Adipocyte (in vitro differentiated cells): ENCODE data around the gene DCD.
"Not testable (repeated sequence)": the region's sequence is repeated elsewhere in the genome, so short reads cannot be mapped to it uniquely, and the experiment has no call there.

Experiments
- DNase-seq: peaks from one replicate; pipeline ENCODE4 v3.0.0-alpha.2; 2015; ENCODE audit warnings: low read depth
- H3K27me3 ChIP-seq: replicated peaks from 2 replicates; pipeline ENCODE4 v1.7.0; 2013; ENCODE audit warnings: mild to moderate bottlenecking, low read length, moderate library complexity; ENCODE audit not compliant: control insufficient read depth, insufficient read depth
- H3K36me3 ChIP-seq: 2 replicates; pipeline ENCODE4 v1.7.0; 2013; ENCODE audit warnings: low read length, mild to moderate bottlenecking, moderate library complexity; ENCODE audit not compliant: control insufficient read depth, insufficient read depth, severe bottlenecking
- H3K4me1 ChIP-seq: 2 replicates; pipeline ENCODE4 v1.7.0; 2013; ENCODE audit warnings: mild to moderate bottlenecking, low read length, moderate library complexity; ENCODE audit not compliant: control insufficient read depth, insufficient read depth
- H3K4me3 ChIP-seq: 2 replicates; pipeline ENCODE4 v1.7.0; 2013; ENCODE audit warnings: mild to moderate bottlenecking, low read length, moderate library complexity
- H3K9ac ChIP-seq: 2 replicates; pipeline ENCODE4 v1.7.0; 2013; ENCODE audit warnings: mild to moderate bottlenecking, low read length, moderate library complexity
- H3K9me3 ChIP-seq: 2 replicates; pipeline ENCODE4 v1.7.0; 2013; ENCODE audit warnings: mild to moderate bottlenecking, low read length, moderate library complexity; ENCODE audit not compliant: control insufficient read depth

Gene DCD

GRCh38 chr12:54650889-54651288 lies 2.7 kb upstream of the DCD start:
- no peaks in the 10 kb centered on the region for H3K36me3 ChIP-seq
- no peak for DNase-seq
- no peaks in the 10 kb centered on the region for H3K9me3 ChIP-seq
- H3K27me3 ChIP-seq, result peaks cover 55% of the 10 kb centered on the region
- no peak overlapping the region for H3K4me3 ChIP-seq
- H3K9ac ChIP-seq, result no peak overlapping the region
- H3K4me1 ChIP-seq, result no peaks in the 10 kb centered on the region

GRCh38 chr12:54650409-54650808 lies 2.2 kb upstream of the DCD start:
- no peak overlapping the region for H3K4me3 ChIP-seq
- H3K4me1 ChIP-seq, result no peaks in the 10 kb centered on the region
- no peak overlapping the region for H3K9ac ChIP-seq
- no peak for DNase-seq
- H3K36me3 ChIP-seq, result no peaks in the 10 kb centered on the region
- H3K9me3 ChIP-seq, result no peaks in the 10 kb centered on the region
- peaks cover 56% of the 10 kb centered on the region for H3K27me3 ChIP-seq

- peaks cover 54% of the 10 kb centered on the region for H3K27me3 ChIP-seq
- no peaks in the 10 kb centered on the region for H3K4me1 ChIP-seq
- H3K9me3 ChIP-seq, result no peaks in the 10 kb centered on the region
- H3K36me3 ChIP-seq, result no peaks in the 10 kb centered on the region
- H3K9ac ChIP-seq, result no peak overlapping the region
- H3K4me3 ChIP-seq, result no peak overlapping the region
- DNase-seq, result no peak
Observed at GRCh38 chr12:54649825-54650224, 1.7 kb upstream of the DCD start.

- Histone ChIP-seq H3K9me3 (peaks cover 3% of the 10 kb centered on the region), H3K9ac (no peak overlapping the region), H3K36me3 (no peaks in the 10 kb centered on the region), H3K4me3 (no peak overlapping the region), H3K27me3 (peaks cover 34% of the 10 kb centered on the region), H3K4me1 (no peaks in the 10 kb centered on the region)
- DNase-seq, result no peak
Observed at GRCh38 chr12:54641554-54641953, 6.6 kb downstream of the DCD start.

GRCh38 chr12:54641089-54641488 lies 7.1 kb downstream of the DCD start:
- DNase-seq, result no peak
- Histone ChIP-seq H3K9me3 (peaks cover 3% of the 10 kb centered on the region), H3K4me1 (no peaks in the 10 kb centered on the region), H3K4me3 (no peak overlapping the region), H3K27me3 (peaks cover 34% of the 10 kb centered on the region), H3K36me3 (no peaks in the 10 kb centered on the region), H3K9ac (no peak overlapping the region)

- H3K9me3 ChIP-seq, H3K36me3 ChIP-seq, H3K4me1 ChIP-seq, H3K4me3 ChIP-seq, DNase-seq, H3K9ac ChIP-seq: not testable (repeated sequence)
- peaks cover 21% of the 10 kb centered on the region for H3K27me3 ChIP-seq
Observed at GRCh38 chr12:54639112-54639511, 9.1 kb downstream of the DCD start.

GRCh38 chr12:54634795-54635194 lies 13.4 kb downstream of the DCD start, which contains the start of gene LACRT:
Gene LACRT, minus strand, starts transcription at chr12:54634895. Its CDS starts 54 bp downstream, at chr12:54634841.
- Histone ChIP-seq H3K4me1 (no peaks in the 10 kb centered on the region), H3K36me3 (no peaks in the 10 kb centered on the region), H3K4me3 (no peak within 1 kb of the TSS), H3K9me3 (peaks cover 3% of the 10 kb centered on the region), H3K27me3 (peaks cover 36% of the 10 kb centered on the region), H3K9ac (no peak within 1 kb of the TSS)
- DNase-seq, result no peak

- no peak overlapping the region for H3K9ac ChIP-seq
- no peak for DNase-seq
- no peaks in the 10 kb centered on the region for H3K4me1 ChIP-seq
- no peaks in the 10 kb centered on the region for H3K36me3 ChIP-seq
- peaks cover 12% of the 10 kb centered on the region for H3K9me3 ChIP-seq
- H3K27me3 ChIP-seq, result peaks cover 58% of the 10 kb centered on the region
- no peak overlapping the region for H3K4me3 ChIP-seq
Observed at GRCh38 chr12:54631988-54632728, 16.0 kb downstream of the DCD start.

- peaks cover 12% of the 10 kb centered on the region for H3K9me3 ChIP-seq
- no peak overlapping the region for H3K4me3 ChIP-seq
- H3K27me3 ChIP-seq, result peaks cover 53% of the 10 kb centered on the region
- no peak for DNase-seq
- no peak overlapping the region for H3K9ac ChIP-seq
- H3K4me1 ChIP-seq, result no peaks in the 10 kb centered on the region
- no peaks in the 10 kb centered on the region for H3K36me3 ChIP-seq
Observed at GRCh38 chr12:54631551-54631950, 16.6 kb downstream of the DCD start.

- Histone ChIP-seq H3K4me1 (no peaks in the 10 kb centered on the region), H3K27me3 (peaks cover 59% of the 10 kb centered on the region)
Observed at GRCh38 chr12:54629925-54630324, 18.2 kb downstream of the DCD start.

GRCh38 chr12:54628186-54628846 lies 19.8 kb downstream of the DCD start:
- Histone ChIP-seq H3K9ac (no peak overlapping the region), H3K36me3 (no peaks in the 10 kb centered on the region), H3K4me3 (no peak overlapping the region), H3K27me3 (peaks cover 59% of the 10 kb centered on the region), H3K9me3 (peaks cover 12% of the 10 kb centered on the region), H3K4me1 (peaks cover 3% of the 10 kb centered on the region)
- no peak for DNase-seq

More at GRCh38 chr12:54629925-54630324, 18.2 kb downstream of the DCD start:
- H3K4me3 ChIP-seq, result no peak overlapping the region
- no peak for DNase-seq
- H3K9ac ChIP-seq, result no peak overlapping the region
- H3K36me3 ChIP-seq, result no peaks in the 10 kb centered on the region
- H3K9me3 ChIP-seq, result peaks cover 12% of the 10 kb centered on the region
